PC-3 (cell line): Measurements from ENCODE around the gene MAML3.

Source experiments
- EZH2 ChIP-seq: fragments of 300-600 bp; sonication (generic); IDR thresholded peaks from one replicate; pipeline ENCODE4 v1.6.1; 2017; ENCODE audit warnings: antibody characterized with exemption, mild to moderate bottlenecking, low read length; ENCODE audit not compliant: unreplicated experiment
- EZH2phosphoT487 ChIP-seq: fragments of 300-600 bp; sonication (generic); IDR thresholded peaks from 2 replicates; pipeline ENCODE4 v1.6.1; 2018; ENCODE audit warnings: mild to moderate bottlenecking, antibody characterized with exemption, low read length, borderline replicate concordance
- TF ChIP-seq, protein P1 (sequence below): fragments of 300-600 bp; sonication (generic); conservative IDR thresholded peaks from 2 replicates; pipeline ENCODE4 v1.5.1; 2017; ENCODE audit warnings: antibody characterized with exemption, low read depth, mild to moderate bottlenecking, low read length

DNA sequence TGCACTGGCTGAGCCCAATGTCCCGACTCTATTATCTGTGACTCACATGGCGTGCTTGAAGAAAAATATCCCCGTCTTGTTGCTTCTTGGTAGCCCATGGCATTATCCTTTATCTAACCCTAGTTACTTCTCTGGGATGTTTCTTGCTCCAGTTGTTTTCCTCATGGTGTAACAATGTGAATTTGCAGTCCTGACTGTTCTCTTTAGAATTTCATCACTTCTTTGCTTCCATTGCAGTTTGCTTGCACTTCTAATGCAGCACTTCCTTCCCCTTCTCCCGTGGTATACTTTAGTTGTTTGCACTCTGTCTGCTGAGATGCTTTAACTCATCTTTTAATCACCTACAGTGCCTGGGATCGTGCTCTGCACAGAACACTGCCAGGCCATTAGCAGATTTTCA, 126.9 kb downstream of the MAML3 start:
- TF ChIP-seq, protein P1, sequence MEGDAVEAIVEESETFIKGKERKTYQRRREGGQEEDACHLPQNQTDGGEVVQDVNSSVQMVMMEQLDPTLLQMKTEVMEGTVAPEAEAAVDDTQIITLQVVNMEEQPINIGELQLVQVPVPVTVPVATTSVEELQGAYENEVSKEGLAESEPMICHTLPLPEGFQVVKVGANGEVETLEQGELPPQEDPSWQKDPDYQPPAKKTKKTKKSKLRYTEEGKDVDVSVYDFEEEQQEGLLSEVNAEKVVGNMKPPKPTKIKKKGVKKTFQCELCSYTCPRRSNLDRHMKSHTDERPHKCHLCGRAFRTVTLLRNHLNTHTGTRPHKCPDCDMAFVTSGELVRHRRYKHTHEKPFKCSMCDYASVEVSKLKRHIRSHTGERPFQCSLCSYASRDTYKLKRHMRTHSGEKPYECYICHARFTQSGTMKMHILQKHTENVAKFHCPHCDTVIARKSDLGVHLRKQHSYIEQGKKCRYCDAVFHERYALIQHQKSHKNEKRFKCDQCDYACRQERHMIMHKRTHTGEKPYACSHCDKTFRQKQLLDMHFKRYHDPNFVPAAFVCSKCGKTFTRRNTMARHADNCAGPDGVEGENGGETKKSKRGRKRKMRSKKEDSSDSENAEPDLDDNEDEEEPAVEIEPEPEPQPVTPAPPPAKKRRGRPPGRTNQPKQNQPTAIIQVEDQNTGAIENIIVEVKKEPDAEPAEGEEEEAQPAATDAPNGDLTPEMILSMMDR: no peak
- TF ChIP-seq EZH2 (no peak), EZH2phosphoT487 (no peak)
